ENCODE data around the gene RMI1.
"Not testable (repeated sequence)": the region's sequence is repeated elsewhere in the genome, so short reads cannot be mapped to it uniquely, and the experiment has no call there.

DNA sequence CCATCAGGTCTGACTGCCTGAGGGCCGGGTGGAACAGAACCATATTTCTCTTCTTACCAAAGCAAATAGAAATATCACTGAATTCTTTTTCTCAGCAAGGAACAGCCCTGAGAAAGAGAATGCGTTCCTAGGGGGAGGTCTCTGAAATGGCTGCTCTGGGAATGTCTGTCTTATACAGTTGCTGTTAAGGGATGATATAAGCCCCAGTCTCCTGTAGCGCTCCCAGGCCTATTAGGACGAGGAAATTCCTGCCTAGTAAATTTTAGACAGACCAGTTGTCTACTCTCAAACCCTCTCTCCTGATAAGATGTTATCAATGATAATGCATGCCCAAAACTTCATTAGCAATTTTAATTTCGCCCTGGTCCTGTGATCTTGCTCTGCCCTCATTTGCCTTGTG is 61.3 kb downstream of the RMI1 start:
- TF ChIP-seq POLR2A (IDR thresholded peaks at IDR 0.05), result not testable (repeated sequence)
- TF ChIP-seq, protein P1, sequence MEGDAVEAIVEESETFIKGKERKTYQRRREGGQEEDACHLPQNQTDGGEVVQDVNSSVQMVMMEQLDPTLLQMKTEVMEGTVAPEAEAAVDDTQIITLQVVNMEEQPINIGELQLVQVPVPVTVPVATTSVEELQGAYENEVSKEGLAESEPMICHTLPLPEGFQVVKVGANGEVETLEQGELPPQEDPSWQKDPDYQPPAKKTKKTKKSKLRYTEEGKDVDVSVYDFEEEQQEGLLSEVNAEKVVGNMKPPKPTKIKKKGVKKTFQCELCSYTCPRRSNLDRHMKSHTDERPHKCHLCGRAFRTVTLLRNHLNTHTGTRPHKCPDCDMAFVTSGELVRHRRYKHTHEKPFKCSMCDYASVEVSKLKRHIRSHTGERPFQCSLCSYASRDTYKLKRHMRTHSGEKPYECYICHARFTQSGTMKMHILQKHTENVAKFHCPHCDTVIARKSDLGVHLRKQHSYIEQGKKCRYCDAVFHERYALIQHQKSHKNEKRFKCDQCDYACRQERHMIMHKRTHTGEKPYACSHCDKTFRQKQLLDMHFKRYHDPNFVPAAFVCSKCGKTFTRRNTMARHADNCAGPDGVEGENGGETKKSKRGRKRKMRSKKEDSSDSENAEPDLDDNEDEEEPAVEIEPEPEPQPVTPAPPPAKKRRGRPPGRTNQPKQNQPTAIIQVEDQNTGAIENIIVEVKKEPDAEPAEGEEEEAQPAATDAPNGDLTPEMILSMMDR (IDR thresholded peaks at IDR 0.05), result not testable (repeated sequence)

Measured in Peyer's patch (tissue), 4 donors.